HG03025 (cell line): ENCODE data around the gene NUDT1.

Experiments used
- ATAC-seq: cut with Tn5 transposase; IDR thresholded peaks from one replicate; pipeline ENCODE4 v1.9.1; 2021; ENCODE audit warnings: mild to moderate bottlenecking, moderate library complexity; ENCODE audit not compliant: unreplicated experiment, low FRiP score

Gene NUDT1

GRCh38 chr7:2222516-2222915 is 19.5 kb upstream of the NUDT1 start:
- ATAC-seq = no peak

GRCh38 chr7:2223321-2223720 is 18.7 kb upstream of the NUDT1 start:
- ATAC-seq = no peak

- no peak for ATAC-seq
Observed at GRCh38 chr7:2224491-2224928, 17.5 kb upstream of the NUDT1 start.

- no peak for ATAC-seq
Observed at GRCh38 chr7:2224934-2225333, 17.1 kb upstream of the NUDT1 start.

- ATAC-seq = no peak
Observed at GRCh38 chr7:2225336-2225735, 16.7 kb upstream of the NUDT1 start.

GRCh38 chr7:2225830-2226229 is 16.2 kb upstream of the NUDT1 start:
- ATAC-seq = no peak

- ATAC-seq = no peak
Observed at GRCh38 chr7:2227699-2228098, 14.3 kb upstream of the NUDT1 start.

GRCh38 chr7:2228921-2229320 is 13.1 kb upstream of the NUDT1 start:
- no peak for ATAC-seq

- ATAC-seq = no peak
Observed at GRCh38 chr7:2229467-2229866, 12.6 kb upstream of the NUDT1 start.

- no peak for ATAC-seq
Observed at GRCh38 chr7:2230226-2230625, 11.8 kb upstream of the NUDT1 start.

GRCh38 chr7:2230882-2231281 is 11.1 kb upstream of the NUDT1 start:
- ATAC-seq = no peak

- peak; percentile 24 for ATAC-seq
Observed at GRCh38 chr7:2231992-2232765, 9.8 kb upstream of the NUDT1 start.

- peak; percentile 50 for ATAC-seq
Observed at GRCh38 chr7:2232766-2233520, 9.1 kb upstream of the NUDT1 start, which contains the start of gene MAD1L1. Gene MAD1L1 (minus strand): TSS chr7:2232945. CDS start chr7:2230133, 2,812 bp downstream.

- ATAC-seq = no peak
Observed at GRCh38 chr7:2233926-2234325, 8.1 kb upstream of the NUDT1 start.

- ATAC-seq = peak; percentile 56
Observed at GRCh38 chr7:2237109-2237602, 4.9 kb upstream of the NUDT1 start.

GRCh38 chr7:2239242-2239641 is 2.8 kb upstream of the NUDT1 start:
- no peak for ATAC-seq

GRCh38 chr7:2242541-2243429 is 759 bp downstream of the NUDT1 start:
- ATAC-seq = no peak

- no peak for ATAC-seq
Observed at GRCh38 chr7:2243458-2243857, 1.4 kb downstream of the NUDT1 start.

- no peak for ATAC-seq
Observed at GRCh38 chr7:2244404-2244995, 2.5 kb downstream of the NUDT1 start.
